GM18507 (cell line): ENCODE data around the gene VEPH1.
"Not testable (repeated sequence)": the region's sequence is repeated elsewhere in the genome, so short reads cannot be mapped to it uniquely, and the experiment has no call there.

Source experiments
- DNase-seq: peaks from one replicate; pipeline ENCODE4 v3.0.0; 2011; ENCODE audit warnings: low read depth; ENCODE audit not compliant: insufficient read length; ENCODE audit errors: extremely low spot score
- FAIRE-seq: peaks from 2 replicates; lab custom pipeline; 2011; peaks lifted over from hg19 to GRCh38; lab: Jason Lieb, UNC

Gene VEPH1

GRCh38 chr3:157369727-157370421 lies 133.3 kb downstream of the VEPH1 start:
- FAIRE-seq (no peak), DNase-seq (no peak)

- DNase-seq (no peak), FAIRE-seq (no peak)
These were observed 135.0 kb downstream of the VEPH1 start for GRCh38 chr3:157368171-157368570.

- DNase-seq: no peak
- FAIRE-seq: no peak
These were observed 139.8 kb downstream of the VEPH1 start for GRCh38 chr3:157363393-157363792.

- no peak for FAIRE-seq
- DNase-seq: no peak
These were observed 140.9 kb downstream of the VEPH1 start for GRCh38 chr3:157362348-157362747.

- DNase-seq: no peak
- no peak for FAIRE-seq
These were observed 143.2 kb downstream of the VEPH1 start for GRCh38 chr3:157360044-157360443.

- DNase-seq: no peak
- FAIRE-seq: no peak
These were observed 146.7 kb downstream of the VEPH1 start for GRCh38 chr3:157356541-157356940.

- FAIRE-seq: no peak
- no peak for DNase-seq
These were observed 147.9 kb downstream of the VEPH1 start for GRCh38 chr3:157355276-157355675.

GRCh38 chr3:157354722-157355121 lies 148.5 kb downstream of the VEPH1 start:
- DNase-seq (no peak), FAIRE-seq (peak; percentile 15)

GRCh38 chr3:157354254-157354653 lies 149.0 kb downstream of the VEPH1 start:
- no peak for FAIRE-seq
- no peak for DNase-seq

- FAIRE-seq: no peak
- no peak for DNase-seq
These were observed 149.6 kb downstream of the VEPH1 start for GRCh38 chr3:157353652-157354051.

- FAIRE-seq (no peak), DNase-seq (no peak)
These were observed 151.2 kb downstream of the VEPH1 start for GRCh38 chr3:157351981-157352380.

GRCh38 chr3:157350651-157351050 lies 152.6 kb downstream of the VEPH1 start:
- not testable (repeated sequence) for DNase-seq, FAIRE-seq

GRCh38 chr3:157348304-157349075 lies 154.7 kb downstream of the VEPH1 start:
- DNase-seq, FAIRE-seq: not testable (repeated sequence)

- FAIRE-seq (no peak), DNase-seq (no peak)
These were observed 155.5 kb downstream of the VEPH1 start for GRCh38 chr3:157347577-157348303.

GRCh38 chr3:157336252-157337009 lies 166.8 kb downstream of the VEPH1 start:
- FAIRE-seq: no peak
- no peak for DNase-seq

GRCh38 chr3:157335233-157336076 lies 167.8 kb downstream of the VEPH1 start:
- FAIRE-seq: no peak
- no peak for DNase-seq

- FAIRE-seq: no peak
- DNase-seq: no peak
These were observed 169.6 kb downstream of the VEPH1 start for GRCh38 chr3:157333551-157333991.

- DNase-seq (no peak), FAIRE-seq (no peak)
These were observed 173.0 kb downstream of the VEPH1 start for GRCh38 chr3:157330206-157330605.

- no peak for DNase-seq
- no peak for FAIRE-seq
These were observed 173.7 kb downstream of the VEPH1 start for GRCh38 chr3:157329551-157329950.
